GM18870 (cell line): Measurements from ENCODE around the gene OPCML.

ENCODE experiments used
- ATAC-seq: cut with Tn5 transposase; IDR thresholded peaks from one replicate; pipeline ENCODE4 v1.9.1; 2021; ENCODE audit warnings: moderate library complexity; ENCODE audit not compliant: unreplicated experiment

OPCML gene

DNA sequence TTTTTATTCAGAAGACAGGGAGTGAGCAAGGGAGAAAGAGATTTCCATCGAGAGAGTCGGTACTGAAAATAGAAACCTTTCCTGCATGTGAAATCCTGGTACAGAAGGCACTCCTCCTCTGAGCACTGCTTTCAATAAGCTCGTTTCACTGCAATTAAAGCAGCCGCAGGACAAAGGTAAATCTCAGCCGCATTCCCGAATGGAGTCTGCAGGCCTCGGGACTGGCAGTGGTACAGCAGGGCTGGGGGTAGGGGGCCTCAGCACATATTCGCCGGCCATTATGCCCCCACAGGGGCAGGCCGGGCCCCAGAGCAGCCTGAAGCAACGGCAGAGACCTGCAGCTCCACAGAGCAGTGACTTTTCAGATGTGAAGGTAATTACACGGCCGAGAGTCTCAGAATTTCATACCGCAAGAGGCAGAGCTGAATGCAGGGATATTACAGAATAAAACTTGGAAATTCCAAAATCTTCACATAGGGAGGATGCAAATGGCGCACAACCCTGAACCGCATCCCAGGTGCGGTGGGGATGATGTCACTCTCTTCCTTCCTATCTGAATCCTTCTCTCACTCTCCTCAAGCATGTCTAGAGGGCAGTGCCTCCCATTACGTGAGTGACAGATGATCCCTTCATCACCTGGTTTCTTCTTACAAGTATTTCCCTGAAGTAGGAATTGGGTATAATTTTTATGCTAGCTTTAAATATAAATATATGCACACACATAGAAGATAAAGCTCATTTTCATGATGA is 622.1 kb downstream of the OPCML start:
- ATAC-seq: no peak

DNA sequence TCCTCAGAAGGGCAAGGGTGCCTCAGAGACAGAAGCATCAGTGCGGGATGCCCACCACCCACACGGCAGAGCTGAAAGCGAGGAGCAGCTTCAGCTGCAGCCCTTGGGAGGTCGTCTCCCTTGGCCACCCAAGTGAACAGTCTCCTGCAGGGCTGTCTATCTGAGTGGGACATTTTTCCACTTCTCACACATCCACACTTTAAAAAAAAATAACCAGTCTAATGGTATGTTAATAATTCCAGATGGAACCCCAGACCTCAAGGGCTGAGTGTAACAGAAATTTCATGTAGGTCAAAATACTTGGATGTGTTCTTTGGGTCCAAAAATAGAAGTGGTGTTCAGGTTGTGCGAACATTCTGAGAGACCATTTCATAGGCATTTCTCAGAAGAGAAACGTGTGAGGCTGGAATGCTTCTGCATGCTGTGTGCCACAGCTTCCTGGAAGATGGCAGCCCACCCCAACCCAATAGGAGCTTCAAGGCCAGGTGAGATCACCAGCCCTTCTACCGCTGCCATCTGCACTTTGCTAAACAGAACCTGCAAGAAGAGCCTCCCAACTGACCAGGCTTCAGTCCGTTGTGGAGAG is 623.2 kb downstream of the OPCML start:
- ATAC-seq: no peak

DNA sequence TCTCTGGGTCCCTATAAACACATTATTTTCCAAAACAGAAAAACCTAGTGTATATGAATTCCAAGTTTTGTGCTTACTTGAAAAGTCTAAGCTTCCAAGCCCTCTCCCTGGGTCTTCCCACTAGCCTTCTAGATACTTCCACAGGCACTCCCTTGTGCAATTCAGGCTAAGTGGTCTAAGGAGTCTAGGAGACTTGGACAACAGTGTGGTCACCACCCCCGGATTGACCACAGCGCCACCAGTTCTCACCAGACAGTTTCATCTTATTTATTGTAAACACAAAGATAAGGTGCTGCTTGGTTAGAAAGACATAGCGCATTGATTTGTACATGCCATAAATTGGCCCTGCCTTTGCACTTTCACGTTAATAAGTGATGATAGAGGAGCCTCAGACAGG is 623.9 kb downstream of the OPCML start:
- ATAC-seq: no peak

DNA sequence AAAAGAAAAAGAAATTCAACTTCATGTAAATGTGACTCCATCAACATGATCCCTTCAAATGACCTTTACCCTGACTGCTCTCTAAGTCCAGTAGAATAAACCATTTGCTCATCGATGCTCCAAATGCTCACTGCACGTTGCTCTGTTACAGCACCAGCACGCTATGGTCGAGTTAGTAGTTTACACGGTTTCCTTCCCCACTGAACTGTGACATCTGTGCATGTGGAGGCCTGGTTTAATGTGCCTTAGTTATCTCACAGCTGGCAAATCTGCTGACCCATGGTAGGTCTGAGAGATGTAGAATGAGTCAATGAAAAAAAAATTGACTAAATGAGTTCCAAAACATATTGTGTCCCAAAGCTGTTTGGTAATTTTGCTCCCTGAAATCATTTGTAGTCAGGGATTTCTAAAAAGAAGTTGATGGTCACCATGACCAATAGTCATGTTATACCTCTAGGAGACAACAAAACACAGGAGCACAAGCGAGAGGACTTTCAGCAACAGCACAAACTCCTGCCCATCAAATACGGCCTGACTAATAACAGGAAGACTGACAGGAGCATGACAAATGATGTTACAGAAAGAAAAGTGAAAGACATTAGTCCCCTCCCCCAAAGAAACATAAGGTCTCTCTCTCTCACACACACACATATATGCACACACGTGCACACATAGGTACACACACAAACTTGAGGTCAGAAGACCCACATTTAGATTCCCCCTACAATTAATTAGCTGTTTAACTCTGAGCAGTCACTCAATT is 624.5 kb downstream of the OPCML start:
- ATAC-seq: no peak

DNA sequence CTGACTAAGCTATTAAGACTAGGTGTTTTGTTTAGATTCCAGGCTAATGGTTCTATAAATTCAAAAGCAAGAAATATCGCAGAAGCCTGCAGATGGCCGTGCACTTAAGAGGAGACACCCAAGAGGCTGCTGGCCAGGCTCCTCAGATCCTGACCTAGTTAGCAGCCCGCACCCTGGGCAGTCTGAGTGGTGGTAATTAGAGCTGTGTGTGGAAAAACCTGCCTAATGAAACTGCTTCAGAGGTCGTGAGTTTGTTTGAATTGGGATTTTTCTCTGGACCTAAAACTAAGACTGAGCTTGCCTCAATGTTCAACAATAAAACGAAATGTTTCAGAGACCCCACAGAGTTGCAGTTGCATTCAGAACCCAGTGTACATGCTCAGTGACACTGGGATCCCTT is 627.7 kb downstream of the OPCML start:
- no peak for ATAC-seq

DNA sequence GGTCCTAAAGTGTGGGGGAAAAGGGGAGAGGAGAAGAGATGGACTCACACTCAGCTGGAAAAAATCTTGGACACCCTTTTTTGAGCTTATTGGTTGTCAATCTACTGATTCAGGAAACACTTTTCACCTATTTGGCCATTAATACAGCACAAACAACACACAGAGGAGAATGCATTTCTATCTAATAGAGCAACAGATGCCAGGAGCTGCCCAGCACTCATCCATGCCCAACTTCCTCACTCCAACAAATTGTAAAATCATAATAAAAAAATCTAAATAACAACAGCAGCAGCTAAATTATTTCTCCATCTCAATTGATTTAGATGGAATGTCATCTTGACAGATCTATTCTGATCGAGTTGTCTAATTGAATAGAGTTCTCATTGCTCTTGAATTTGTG is 628.2 kb downstream of the OPCML start:
- ATAC-seq: no peak

DNA sequence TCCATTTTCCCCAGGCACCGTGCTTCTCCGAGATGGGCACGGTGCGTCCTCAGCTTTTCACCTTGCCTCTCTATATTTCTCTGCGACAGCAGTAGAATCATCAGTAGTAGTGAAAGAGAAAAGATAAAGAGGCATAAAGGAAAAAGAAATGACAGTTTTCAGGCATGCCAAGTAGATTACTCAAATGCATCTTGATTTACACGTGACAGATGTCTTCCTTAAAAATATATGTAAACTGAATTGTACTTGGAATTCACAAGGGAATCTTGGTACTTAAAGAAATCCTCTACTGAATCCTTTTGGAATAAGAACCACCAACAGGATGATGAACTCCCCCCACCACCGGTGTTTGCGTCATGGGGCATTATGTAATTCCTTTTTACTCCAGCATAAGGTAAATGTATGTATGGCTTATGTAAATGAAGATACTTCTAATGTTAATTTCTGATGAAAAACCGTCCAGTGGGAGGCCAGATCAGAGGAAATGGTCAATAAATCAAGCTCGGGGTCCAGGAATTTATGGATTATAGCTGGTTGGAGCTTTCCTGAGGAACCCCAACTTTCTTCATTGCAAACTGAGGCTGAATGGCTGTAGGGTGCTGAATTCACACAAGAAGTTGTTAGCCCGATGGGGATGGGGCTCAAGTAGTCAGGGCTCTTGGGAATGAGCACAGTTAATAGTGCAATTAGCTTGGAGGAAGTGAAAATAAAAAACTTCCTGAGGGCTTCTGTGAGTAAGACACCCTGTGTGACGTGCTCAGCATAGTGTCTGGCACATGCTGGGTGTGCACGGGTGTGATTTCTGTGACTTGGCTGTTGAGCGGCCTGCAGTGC is 630.4 kb downstream of the OPCML start:
- ATAC-seq: no peak

DNA sequence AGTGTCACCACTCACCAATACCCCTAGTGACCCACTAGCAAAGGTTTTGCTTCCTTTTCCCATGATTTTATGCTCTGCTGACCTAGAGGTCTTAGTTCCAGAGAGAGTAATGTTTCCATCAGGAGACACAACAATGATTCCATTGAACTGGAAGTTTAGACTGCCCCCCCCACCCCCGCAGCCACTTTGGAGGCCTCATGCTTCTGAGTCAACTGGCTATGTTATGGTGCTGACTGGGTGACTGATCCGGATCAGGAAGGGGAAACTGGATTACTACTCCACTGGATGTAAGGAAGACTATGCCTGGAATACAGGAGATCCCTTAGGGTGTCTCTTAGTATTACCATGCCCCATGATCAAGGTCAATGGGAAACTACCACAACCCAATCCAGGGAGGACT is 633.6 kb downstream of the OPCML start:
- ATAC-seq: no peak

DNA sequence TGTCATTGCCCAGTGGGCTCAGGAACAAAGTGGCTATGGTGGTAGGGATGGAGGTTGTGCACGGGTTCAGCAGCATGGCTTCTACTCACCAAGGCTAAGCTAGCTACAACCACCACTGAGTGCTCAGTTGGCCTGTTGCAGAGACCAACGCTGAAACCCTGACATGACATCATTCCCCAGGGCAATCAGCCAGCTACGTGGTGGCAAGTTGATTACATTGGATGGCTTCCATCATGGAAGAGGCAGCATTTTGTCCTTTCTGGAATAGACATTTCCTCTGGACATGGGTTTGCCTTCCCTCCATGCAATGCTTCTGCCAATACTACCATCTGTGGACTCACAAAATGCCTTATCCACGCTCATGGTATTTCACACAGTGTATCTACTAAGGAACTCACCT is 634.3 kb downstream of the OPCML start:
- ATAC-seq: no peak

DNA sequence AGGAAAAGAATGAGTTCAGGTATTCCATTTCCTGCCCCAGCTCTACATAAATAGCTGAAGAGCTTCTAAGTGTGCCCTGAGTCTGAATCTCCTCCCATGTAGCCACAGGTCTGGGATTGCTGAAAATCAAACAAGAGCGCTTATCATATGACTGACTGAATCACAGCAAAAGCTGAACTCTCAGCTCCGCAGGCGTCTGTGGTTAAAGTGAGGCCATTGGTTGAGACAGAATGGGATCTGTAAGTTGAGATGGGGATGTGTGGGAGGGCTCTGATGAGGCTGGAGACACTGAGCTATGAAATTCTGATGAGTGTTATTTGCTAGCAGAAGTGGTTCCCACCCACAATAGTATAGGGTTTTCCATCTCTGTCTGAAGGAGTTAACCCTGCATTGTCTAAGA is 637.0 kb downstream of the OPCML start:
- ATAC-seq: no peak

DNA sequence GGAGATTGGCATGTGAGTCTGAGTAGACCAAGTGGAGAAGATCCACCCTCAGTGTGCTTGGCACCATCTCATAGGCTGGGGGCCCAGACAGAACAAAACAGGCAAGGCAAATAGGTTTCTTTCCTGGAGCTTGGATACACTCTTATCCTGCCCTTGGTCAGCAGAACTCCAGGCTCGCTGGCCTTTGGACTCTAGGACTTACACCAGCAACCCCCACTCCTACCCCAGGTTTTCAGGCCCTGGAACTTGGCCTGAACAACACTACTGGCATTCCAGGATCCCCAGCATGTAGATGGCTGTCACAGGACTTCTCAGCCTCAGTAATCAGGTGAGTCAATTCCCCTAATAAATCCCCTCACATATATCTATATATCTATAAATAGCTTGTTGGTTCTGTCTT is 637.7 kb downstream of the OPCML start:
- ATAC-seq: no peak

DNA sequence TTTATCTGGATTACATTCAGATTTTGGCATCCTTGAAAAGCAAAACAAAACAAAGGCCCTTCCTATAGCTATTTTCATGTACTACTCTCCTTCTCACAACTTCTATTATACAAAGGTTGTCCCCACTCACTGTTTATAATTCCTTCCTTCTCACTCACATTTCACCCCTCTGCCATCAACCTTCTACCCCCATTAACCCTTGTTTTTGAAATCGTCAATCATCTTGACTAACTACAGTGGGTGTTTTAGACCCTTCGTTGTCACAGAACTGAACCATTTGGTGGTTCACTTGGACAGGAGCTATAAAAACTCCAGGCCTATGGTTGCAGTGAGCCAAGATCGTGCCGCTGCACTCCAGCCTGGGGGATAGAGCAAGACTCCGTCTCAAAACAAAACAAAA is 639.4 kb downstream of the OPCML start:
- no peak for ATAC-seq

DNA sequence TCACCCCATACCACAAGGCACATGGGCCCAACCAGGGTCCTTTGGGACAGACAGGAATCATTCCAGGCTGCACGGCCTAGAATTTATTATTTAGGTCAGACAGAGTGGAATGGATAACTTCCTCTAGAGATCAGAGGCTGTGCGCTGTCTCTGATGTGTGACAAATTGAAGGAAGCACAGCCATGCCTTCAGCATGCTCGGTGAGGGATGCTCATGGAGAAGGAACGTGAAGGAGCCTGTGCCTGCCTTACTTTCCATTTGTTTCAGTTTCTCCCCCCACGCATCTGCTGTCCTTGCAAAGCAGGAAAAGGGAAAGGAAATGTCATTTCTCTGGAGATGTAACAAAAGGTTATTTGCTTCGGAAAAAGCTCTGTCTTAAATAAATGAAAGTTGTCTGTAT is 644.1 kb downstream of the OPCML start:
- ATAC-seq: no peak

DNA sequence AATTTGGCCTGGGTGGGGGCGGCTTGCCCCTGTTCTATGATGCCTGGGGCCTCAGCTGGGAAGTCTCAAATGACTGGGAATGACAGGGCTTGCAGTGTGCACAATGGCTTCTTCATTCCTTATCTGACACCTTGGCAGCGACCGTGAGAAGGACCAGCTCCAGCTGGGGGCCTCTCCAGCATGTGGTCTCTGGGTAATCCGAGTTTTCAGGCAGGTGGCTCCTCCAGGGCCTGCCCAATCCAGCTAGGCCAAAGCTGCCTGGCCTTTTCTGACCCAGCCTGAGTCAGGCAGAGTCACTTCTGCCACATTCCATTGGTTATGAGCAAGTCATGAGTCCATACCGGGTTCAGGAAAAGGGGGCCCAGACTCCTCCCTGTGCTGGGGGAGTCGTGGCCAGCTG is 646.0 kb downstream of the OPCML start:
- ATAC-seq: no peak

DNA sequence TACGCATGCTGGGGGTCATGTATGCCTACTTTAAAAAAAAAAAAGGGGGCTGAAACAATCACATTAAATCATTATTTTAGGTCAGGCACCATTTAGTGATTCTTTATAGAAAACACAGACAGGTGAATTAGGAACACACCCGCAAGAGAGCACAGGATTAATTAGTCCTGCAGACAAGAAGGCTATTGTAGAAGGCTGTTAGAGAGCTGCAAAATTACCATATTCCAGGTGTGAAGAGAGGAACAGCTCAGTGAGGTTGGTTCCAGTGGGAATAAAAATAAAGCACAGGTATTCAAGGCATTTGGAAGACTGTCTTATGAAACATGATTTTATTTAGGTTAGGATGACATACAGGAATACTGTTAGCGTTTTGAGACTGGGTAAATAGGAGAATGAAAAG is 649.1 kb downstream of the OPCML start:
- ATAC-seq: no peak

DNA sequence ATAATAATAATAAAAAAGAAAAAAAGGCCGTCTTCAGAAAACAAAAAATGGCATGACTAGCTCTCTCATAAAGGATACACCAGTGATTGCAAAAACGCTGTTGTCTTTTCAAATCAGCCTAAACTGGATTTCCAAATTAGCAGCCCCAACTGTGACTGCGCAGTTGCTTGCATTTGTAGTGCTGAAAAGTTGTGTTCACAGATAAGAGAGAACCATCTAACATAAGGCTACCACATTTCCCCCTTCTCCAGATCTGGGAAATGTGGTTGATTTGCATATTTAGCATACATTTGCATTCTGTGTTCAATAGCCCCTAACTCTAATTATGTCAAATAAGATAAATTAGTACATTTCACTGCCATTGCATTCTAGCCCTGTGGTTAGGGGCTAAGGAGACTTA is 650.7 kb downstream of the OPCML start:
- ATAC-seq: no peak

DNA sequence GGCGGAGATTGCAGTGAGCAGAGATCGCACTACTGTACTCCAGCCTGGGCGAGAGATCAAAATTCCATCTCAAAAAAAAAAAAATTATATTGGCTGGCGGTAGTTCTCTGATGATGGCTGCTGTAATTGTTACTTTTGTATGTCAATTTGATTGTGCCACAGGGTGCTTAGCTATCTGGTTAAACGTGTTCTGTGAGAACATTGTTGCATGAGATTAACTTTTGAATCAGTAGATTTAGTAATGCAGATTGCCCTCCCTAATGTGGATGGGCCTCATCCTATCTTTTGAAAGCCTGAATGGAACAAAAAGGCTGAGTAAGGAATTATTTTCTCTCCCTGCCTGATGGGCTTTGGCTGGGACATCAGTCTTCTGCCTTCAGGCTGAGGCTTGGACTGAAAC is 654.2 kb downstream of the OPCML start:
- no peak for ATAC-seq

DNA sequence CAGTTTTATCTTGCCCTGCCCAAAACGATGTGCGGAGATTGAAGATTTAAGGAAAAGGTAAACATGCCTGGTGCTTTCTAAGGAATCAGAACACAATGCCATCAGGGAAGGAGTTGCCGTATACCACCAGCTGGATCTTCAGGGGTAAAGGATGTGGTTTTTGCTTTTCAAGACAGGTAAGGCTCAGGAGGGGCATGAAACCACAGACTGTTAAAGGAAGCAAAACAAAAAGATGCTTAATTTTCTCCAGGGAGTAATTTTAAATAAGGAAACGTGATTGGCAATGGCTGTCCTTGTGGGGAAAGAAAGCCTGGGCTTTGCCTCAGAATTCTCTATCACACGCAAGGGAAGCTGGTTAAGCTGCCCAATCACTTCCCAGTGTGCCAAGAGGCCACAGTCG is 655.6 kb downstream of the OPCML start:
- no peak for ATAC-seq

DNA sequence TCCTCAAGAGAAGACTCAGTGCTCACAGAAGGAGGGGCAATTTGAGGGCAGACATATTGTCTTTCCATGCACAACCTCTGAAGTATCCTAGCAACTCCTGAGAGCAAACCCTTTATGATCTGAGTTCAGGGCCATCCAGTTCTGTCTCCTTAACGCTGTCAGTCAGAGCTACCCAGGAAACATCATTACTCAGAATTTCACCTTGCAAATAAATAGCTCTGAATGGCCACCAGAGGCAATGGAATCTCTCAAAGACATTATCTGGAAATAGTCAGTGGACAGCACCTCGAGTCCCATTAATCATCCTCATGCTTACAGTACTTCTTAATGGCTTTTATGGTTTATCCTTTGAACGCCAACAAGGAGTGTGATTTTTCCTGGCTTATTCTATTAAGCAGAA is 656.1 kb downstream of the OPCML start:
- no peak for ATAC-seq

DNA sequence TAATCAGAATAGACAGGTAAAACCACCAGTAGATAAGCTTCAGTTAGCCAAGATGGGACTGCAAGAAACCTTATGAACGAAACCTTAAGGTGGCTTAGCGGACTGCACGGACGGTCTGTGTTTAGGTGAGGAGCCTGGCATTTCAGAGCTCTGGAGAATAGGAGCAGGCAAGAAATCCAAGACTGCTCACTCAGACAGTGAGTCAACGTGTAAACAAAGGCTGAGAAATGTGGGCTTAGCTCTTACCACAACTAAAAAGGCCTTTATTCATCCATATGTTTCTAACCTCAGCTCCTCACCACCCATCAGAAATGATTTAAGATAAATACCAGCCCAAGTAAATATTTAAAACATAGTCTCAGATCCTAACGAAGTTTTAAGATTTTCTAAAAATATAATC is 657.7 kb downstream of the OPCML start:
- no peak for ATAC-seq

DNA sequence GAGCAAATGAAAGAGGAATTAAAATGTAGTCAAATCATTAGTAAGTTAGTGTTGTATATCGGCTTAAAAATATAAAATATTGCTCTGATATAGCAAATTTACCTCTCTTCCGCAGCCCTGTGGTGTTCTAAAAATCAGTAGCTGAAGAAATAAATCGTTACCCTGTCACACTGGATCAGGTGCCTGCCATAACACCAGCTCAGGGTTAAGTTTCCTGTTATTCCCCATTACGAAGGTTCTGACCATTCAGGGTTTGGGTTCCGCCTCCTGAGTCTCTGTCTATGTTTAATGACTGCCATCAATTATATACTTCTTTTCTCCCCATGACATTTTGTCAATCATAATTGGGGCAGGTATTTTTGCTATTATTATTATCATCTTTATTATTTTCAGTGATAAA is 658.5 kb downstream of the OPCML start:
- ATAC-seq: no peak
